Measurements from ENCODE around the gene MASP1.

The MASP1 gene
- 0 to 0.07 (median 0) reads per million in 9 experiments for total RNA-seq

DNA sequence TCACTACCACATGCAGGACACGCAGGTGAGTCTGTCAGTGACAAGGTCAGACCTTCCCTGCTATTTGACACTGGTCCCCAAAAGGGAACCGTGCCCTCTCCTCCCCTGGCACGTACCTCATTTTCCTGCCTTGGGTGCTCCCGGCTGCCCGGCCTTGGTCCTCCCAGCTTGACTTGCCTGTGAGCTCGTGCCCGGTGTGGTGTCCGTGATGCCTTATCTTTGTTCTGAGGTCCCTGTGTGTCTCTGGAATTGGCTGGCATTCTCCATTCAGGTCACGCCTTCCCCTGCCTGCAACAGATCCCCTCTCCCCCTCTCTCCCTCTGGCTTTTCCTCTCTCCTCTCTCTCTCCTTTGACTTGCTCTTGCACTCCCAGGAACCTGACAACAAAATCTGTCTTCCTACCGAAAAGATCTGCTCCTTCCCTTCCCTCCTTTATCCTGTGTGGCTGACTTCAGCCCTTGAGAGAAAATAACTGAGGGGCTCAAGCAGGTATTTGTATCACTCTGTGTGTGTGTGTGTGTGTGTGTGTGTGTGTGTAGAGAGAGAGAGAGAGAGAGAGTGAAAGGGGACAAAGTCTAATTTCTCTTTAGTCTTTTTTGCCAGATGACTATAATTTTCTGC is at the start of gene MASP1:
Gene MASP1, minus strand, starts transcription at position 226 of the 621 bp plus-strand sequence. Its CDS starts 105 bp downstream, at position 121.
- no peak within 1 kb of the TSS for H3K4me3 Mint-ChIP-seq
- H3K9me3 Mint-ChIP-seq = no peaks in the 10 kb centered on the region
- no peak within 1 kb of the TSS for H3K27ac Mint-ChIP-seq
- no peaks in the 10 kb centered on the region for H3K4me1 Mint-ChIP-seq (ENCODE audit: low read depth in 2 of 2)
- no peaks in the 10 kb centered on the region for H3K36me3 Mint-ChIP-seq (ENCODE audit: insufficient read depth)
- DNase-seq (no peak), ATAC-seq (replicated peaks) (no peak)
- peaks cover 16 to 40% of the 10 kb centered on the region in 2 donors for H3K27me3 Mint-ChIP-seq

DNA sequence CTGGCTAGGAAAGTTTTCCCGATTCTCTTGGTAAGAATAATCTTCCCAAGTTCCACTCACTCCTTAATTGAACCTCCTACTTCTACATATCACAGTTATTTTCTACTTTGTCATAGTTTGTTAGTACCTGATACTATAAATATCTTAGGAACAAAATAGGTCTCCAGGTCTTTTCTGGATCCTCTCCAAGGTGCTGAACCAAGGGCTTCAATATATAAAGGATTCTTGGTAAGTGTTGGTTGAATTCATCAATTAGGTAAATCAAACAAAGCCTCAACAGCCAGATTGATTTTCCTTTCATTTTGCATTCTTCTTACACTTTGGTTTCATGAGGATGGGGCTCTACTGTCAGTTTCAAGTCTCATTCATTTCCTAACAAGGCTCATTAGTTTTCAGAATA is 49.0 kb upstream of the MASP1 start:
- no peaks in the 10 kb centered on the region for H3K9me3 Mint-ChIP-seq
- H3K27me3 Mint-ChIP-seq = peaks cover 50% of the 10 kb centered on the region in 2 donors
- DNase-seq (no peak), ATAC-seq (replicated peaks) (no peak)
- H3K36me3 Mint-ChIP-seq (ENCODE audit: insufficient read depth) = no peaks in the 10 kb centered on the region
- H3K4me1 Mint-ChIP-seq (ENCODE audit: low read depth in 2 of 2) = no peaks in the 10 kb centered on the region
- no peak overlapping the region for H3K4me3 Mint-ChIP-seq
- no peak overlapping the region for H3K27ac Mint-ChIP-seq

- Mint-ChIP-seq H3K4me1 (ENCODE audit: low read depth in 2 of 2) (no peaks in the 10 kb centered on the region), H3K27me3 (peaks cover 43 to 64% of the 10 kb centered on the region in 2 donors), H3K4me3 (no peak overlapping the region), H3K27ac (no peak overlapping the region), H3K36me3 (ENCODE audit: insufficient read depth) (no peaks in the 10 kb centered on the region), H3K9me3 (no peaks in the 10 kb centered on the region)
- ATAC-seq (replicated peaks) (no peak), DNase-seq (no peak)
Measured at GRCh38 chr3:187336322-187336721, 44.8 kb upstream of the MASP1 start.

DNA sequence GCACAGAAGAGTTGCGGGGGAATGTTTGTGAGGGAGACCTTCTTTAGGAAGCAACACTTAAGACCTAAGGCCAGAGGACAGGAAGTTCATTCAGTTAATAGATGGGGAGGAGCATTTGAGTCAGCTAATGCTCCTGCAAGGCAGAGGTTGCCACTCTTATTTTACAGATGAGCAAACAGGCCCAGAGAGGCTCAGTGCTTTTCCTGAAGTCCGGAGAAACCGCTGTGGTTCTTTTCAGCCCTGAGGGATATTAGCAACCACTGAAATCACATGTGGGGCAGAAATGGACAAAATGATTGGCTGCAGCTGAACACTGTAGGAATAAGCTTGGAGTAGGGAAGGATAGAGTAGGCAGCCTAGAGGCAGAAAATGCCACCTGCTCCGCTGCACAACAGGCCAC is 43.4 kb upstream of the MASP1 start:
- H3K27me3 Mint-ChIP-seq = peaks cover 34 to 52% of the 10 kb centered on the region in 2 donors
- H3K4me1 Mint-ChIP-seq (ENCODE audit: low read depth in 2 of 2) = no peaks in the 10 kb centered on the region
- ATAC-seq (replicated peaks) (no peak), DNase-seq (no peak)
- no peaks in the 10 kb centered on the region for H3K36me3 Mint-ChIP-seq (ENCODE audit: insufficient read depth)
- no peak overlapping the region for H3K4me3 Mint-ChIP-seq
- H3K27ac Mint-ChIP-seq = no peak overlapping the region
- no peaks in the 10 kb centered on the region for H3K9me3 Mint-ChIP-seq

DNA sequence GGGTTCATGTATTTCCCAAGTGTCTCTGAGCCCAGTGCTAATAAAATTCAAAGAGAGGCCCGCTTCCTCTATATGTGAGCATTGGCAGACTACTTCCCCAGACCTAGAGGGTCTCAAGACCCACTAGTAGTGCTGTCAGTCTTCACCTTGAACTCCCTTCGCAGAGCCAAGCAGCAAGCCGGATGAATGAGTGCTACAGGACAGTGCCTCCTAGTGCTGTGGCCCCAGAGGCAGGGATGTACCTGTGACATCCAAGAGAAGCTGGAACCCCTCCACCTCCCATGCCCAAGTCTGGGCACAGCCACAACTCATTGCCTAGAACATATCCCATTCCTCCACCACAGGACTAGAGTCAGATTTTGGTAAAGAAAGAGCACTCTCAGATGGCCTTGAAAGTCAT is 37.2 kb upstream of the MASP1 start:
- Mint-ChIP-seq H3K27ac (no peak overlapping the region), H3K27me3 (peaks cover 15 to 19% of the 10 kb centered on the region in 2 donors), H3K4me3 (no peak overlapping the region), H3K4me1 (ENCODE audit: low read depth in 2 of 2) (no peaks in the 10 kb centered on the region), H3K9me3 (no peaks in the 10 kb centered on the region), H3K36me3 (ENCODE audit: insufficient read depth) (no peaks in the 10 kb centered on the region)
- DNase-seq (no peak), ATAC-seq (replicated peaks) (no peak)

- Mint-ChIP-seq H3K36me3 (ENCODE audit: insufficient read depth) (no peaks in the 10 kb centered on the region), H3K27ac (no peak overlapping the region), H3K4me1 (ENCODE audit: low read depth in 2 of 2) (no peaks in the 10 kb centered on the region), H3K4me3 (no peak overlapping the region), H3K27me3 (peaks cover 15 to 18% of the 10 kb centered on the region in 2 donors), H3K9me3 (no peaks in the 10 kb centered on the region)
- no peak for ATAC-seq (replicated peaks)
- no peak for DNase-seq
Measured at GRCh38 chr3:187327845-187328244, 36.3 kb upstream of the MASP1 start.

- H3K27me3 Mint-ChIP-seq = peaks cover 11 to 12% of the 10 kb centered on the region in 2 donors
- H3K36me3 Mint-ChIP-seq (ENCODE audit: insufficient read depth) = no peaks in the 10 kb centered on the region
- no peak for DNase-seq
- H3K9me3 Mint-ChIP-seq = no peaks in the 10 kb centered on the region
- H3K4me1 Mint-ChIP-seq (ENCODE audit: low read depth in 2 of 2) = peaks cover 0 to 3% of the 10 kb centered on the region in 2 donors
- no peak overlapping the region for H3K4me3 Mint-ChIP-seq
- H3K27ac Mint-ChIP-seq = no peak overlapping the region
- ATAC-seq (replicated peaks) = no peak
Measured at GRCh38 chr3:187325632-187326031, 34.1 kb upstream of the MASP1 start.

DNA sequence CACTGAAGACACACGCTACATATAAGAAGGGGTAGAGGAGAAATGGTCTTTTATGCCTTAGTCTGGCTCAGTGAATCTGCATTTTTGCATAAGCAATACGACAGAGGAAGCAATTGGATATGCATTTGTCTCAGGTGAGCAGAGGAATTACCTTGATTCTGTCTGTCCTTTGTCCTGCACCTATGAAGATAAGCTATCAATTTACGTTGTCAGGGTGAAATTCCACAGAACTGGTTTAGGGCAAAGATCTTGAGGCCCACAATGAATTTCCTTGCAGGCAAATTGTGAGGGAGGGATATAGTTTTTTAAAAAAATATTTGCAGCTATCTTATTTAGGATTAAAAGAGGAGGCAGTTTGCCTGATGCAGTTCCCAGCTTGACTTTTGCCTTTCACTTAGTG is 31.6 kb upstream of the MASP1 start:
- no peak overlapping the region for H3K27ac Mint-ChIP-seq

DNA sequence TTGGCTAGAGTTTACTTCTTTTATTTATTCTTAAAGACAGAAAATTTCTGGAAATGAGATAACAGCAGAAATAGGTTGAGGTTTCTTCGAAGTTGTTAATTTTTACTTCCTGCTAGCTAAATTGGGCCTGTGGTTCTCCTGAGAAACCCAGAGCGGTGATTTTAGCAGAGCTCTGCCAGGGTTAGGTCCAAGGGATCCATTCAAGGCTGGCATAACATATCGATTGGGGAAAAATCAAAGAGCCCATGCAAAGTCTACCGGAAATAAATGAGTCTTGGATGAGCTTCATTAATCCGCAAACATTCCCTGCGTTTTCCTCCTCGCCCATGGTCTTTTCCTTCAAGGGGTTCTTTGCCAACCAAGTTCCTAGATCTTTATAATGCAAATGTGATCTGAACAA is 30.8 kb upstream of the MASP1 start:
- DNase-seq (no peak), ATAC-seq (replicated peaks) (no peak)
- Mint-ChIP-seq H3K27me3 (peaks cover 14 to 18% of the 10 kb centered on the region in 2 donors), H3K27ac (no peak overlapping the region), H3K4me3 (no peak overlapping the region), H3K4me1 (ENCODE audit: low read depth in 2 of 2) (peaks cover 10 to 11% of the 10 kb centered on the region in 2 donors), H3K9me3 (no peaks in the 10 kb centered on the region), H3K36me3 (ENCODE audit: insufficient read depth) (no peaks in the 10 kb centered on the region)

More for the DNA sequence above, 31.6 kb upstream of the MASP1 start:
- Mint-ChIP-seq H3K27me3 (peaks cover 8 to 10% of the 10 kb centered on the region in 2 donors), H3K4me1 (ENCODE audit: low read depth in 2 of 2) (peaks cover 10 to 11% of the 10 kb centered on the region in 2 donors), H3K9me3 (no peaks in the 10 kb centered on the region), H3K36me3 (ENCODE audit: insufficient read depth) (no peaks in the 10 kb centered on the region), H3K4me3 (no peak overlapping the region)
- DNase-seq (no peak), ATAC-seq (replicated peaks) (no peak)

GRCh38 chr3:187321766-187322165 is 30.2 kb upstream of the MASP1 start:
- H3K4me3 Mint-ChIP-seq = no peak overlapping the region
- H3K36me3 Mint-ChIP-seq (ENCODE audit: insufficient read depth) = no peaks in the 10 kb centered on the region
- ATAC-seq (replicated peaks) (no peak), DNase-seq (no peak)
- H3K27me3 Mint-ChIP-seq = peaks cover 20 to 23% of the 10 kb centered on the region in 2 donors
- no peak overlapping the region for H3K27ac Mint-ChIP-seq
- peaks cover 10 to 11% of the 10 kb centered on the region in 2 donors for H3K4me1 Mint-ChIP-seq (ENCODE audit: low read depth in 2 of 2)
- no peaks in the 10 kb centered on the region for H3K9me3 Mint-ChIP-seq

DNA sequence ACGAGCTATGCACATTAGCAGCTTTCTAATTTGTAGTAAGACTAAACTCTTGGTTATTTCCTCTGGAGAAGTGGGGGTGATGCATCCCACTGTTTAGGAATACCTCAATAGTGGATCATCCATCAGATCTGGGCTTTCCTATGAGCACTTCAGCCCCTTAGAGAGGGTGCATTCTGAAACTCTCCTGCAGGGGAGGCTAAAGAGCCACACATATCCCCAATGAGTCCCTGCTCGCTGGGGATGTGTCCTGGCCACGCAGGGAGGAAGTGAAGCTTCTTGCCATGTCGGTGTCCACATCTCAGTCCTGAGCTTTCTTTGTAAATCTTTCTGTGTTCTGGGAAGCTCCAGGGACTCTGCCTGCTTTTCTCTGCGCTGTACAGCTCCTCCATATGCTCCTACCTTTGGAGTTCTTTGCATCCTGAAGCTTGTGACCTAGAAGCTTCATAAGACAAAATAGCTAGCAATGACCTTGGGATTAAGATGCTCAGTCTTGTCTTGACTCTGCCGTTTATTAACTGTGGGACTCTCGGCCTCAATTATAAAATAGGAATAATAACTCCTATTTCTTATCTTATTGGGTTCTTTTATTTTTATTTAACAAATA is 28.3 kb upstream of the MASP1 start:
- ATAC-seq (replicated peaks) (peak; percentile 87), DNase-seq (peak; percentile 45 to 67 (median 56))
- no peaks in the 10 kb centered on the region for H3K9me3 Mint-ChIP-seq
- H3K36me3 Mint-ChIP-seq (ENCODE audit: insufficient read depth) = no peaks in the 10 kb centered on the region
- H3K4me3 Mint-ChIP-seq = no peak overlapping the region
- H3K4me1 Mint-ChIP-seq (ENCODE audit: low read depth in 2 of 2) = peaks cover 10 to 11% of the 10 kb centered on the region in 2 donors
- peaks cover 26 to 31% of the 10 kb centered on the region in 2 donors for H3K27me3 Mint-ChIP-seq
- H3K27ac Mint-ChIP-seq = no peak overlapping the region

- peaks cover 34 to 39% of the 10 kb centered on the region in 2 donors for H3K27me3 Mint-ChIP-seq
- H3K4me3 Mint-ChIP-seq = peak overlapping the region; percentile 30 to 34
- H3K9me3 Mint-ChIP-seq = no peaks in the 10 kb centered on the region
- H3K4me1 Mint-ChIP-seq (ENCODE audit: low read depth in 2 of 2) = peaks cover 10 to 11% of the 10 kb centered on the region in 2 donors
- no peak overlapping the region for H3K27ac Mint-ChIP-seq
- peak; percentile 61 for ATAC-seq (replicated peaks)
- H3K36me3 Mint-ChIP-seq (ENCODE audit: insufficient read depth) = no peaks in the 10 kb centered on the region
- DNase-seq = peak; percentile 28 to 46 (median 33)
Measured at GRCh38 chr3:187318819-187319616, 27.5 kb upstream of the MASP1 start.

DNA sequence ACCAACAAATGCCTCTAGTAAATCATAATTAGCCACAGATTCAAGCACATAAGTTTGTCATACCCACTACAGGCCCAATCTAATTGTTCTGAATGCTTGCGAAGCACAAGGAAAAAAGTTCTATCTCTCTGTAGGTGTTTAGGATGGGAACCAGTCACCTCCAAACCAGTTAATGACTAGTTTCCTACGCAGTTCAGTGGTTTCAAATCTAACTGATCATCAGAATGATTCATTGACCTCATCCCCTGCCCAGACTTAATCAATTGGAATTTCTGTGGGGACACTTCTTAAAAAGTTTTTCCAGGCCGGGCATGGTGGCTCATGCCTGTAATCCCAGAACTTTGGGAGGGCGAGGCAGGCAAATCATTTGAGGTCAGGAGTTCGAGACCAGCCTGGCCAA is 24.3 kb upstream of the MASP1 start:
- H3K27me3 Mint-ChIP-seq = peaks cover 56 to 63% of the 10 kb centered on the region in 2 donors
- no peak for DNase-seq
- H3K36me3 Mint-ChIP-seq (ENCODE audit: insufficient read depth) = no peaks in the 10 kb centered on the region
- no peaks in the 10 kb centered on the region for H3K9me3 Mint-ChIP-seq
- no peak overlapping the region for H3K4me3 Mint-ChIP-seq
- H3K27ac Mint-ChIP-seq = no peak overlapping the region
- ATAC-seq (replicated peaks) = no peak
- peaks cover 7 to 11% of the 10 kb centered on the region in 2 donors for H3K4me1 Mint-ChIP-seq (ENCODE audit: low read depth in 2 of 2)

Measured in effector memory CD8-positive, alpha-beta T cell (primary cell).